IPS-18a (cell line): ENCODE measurements around the gene VAMP1.
"Not testable (repeated sequence)": the region's sequence is repeated elsewhere in the genome, so short reads cannot be mapped to it uniquely, and the experiment has no call there.

Experiments
- H3K27ac ChIP-seq: one replicate; pipeline ENCODE4 v1.5.1; 2013; ENCODE audit warnings: low read length
- H3K27me3 ChIP-seq: one replicate; pipeline ENCODE4 v1.6.1; 2013; ENCODE audit warnings: mild to moderate bottlenecking, low read length; ENCODE audit not compliant: control insufficient read depth, insufficient read depth
- H3K36me3 ChIP-seq: one replicate; pipeline ENCODE4 v1.6.1; 2013; ENCODE audit warnings: low read depth, low read length; ENCODE audit not compliant: control insufficient read depth
- H3K4me1 ChIP-seq: one replicate; pipeline ENCODE4 v1.6.1; 2013; ENCODE audit warnings: low read depth, low read length; ENCODE audit not compliant: control insufficient read depth
- H3K4me3 ChIP-seq: one replicate; pipeline ENCODE4 v1.5.1; 2013; ENCODE audit warnings: low read length
- H3K9ac ChIP-seq: one replicate; pipeline ENCODE4 v1.6.1; 2013; ENCODE audit warnings: mild to moderate bottlenecking, low read length, moderate library complexity
- H3K9me3 ChIP-seq: one replicate; pipeline ENCODE4 v1.6.1; 2013; ENCODE audit warnings: low read depth, low read length; ENCODE audit not compliant: control insufficient read depth

VAMP1 gene

DNA sequence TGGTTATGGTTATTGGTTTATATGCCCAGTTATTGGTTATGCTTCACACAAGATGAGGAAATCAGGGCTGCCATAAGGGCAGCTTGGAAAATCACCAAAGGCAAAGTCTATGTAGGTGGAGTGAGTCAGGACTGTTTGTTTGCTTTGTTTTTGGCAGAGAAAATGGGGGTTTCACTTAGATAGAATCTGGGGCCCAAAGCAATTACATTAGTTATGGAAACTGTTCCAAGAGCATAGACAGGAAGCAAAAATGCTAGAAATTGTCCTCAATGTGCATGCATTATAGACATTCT lies 2.2 kb downstream of the VAMP1 start:
- Histone ChIP-seq H3K4me1 (peaks cover 8% of the 10 kb centered on the region), H3K27ac (no peak overlapping the region), H3K9me3 (no peaks in the 10 kb centered on the region), H3K36me3 (peaks cover 14% of the 10 kb centered on the region), H3K27me3 (no peaks in the 10 kb centered on the region), H3K9ac (no peak overlapping the region), H3K4me3 (no peak overlapping the region)

GRCh38 chr12:6467571-6468282 lies 2.8 kb downstream of the VAMP1 start:
- not testable (repeated sequence) for H3K4me3 ChIP-seq, H3K27me3 ChIP-seq, H3K4me1 ChIP-seq, H3K9ac ChIP-seq, H3K27ac ChIP-seq, H3K9me3 ChIP-seq
- peaks cover 14% of the 10 kb centered on the region for H3K36me3 ChIP-seq

GRCh38 chr12:6466751-6467150 lies 3.7 kb downstream of the VAMP1 start:
- not testable (repeated sequence) for H3K27ac ChIP-seq, H3K9me3 ChIP-seq, H3K9ac ChIP-seq, H3K4me1 ChIP-seq, H3K4me3 ChIP-seq, H3K27me3 ChIP-seq
- H3K36me3 ChIP-seq, result peaks cover 20% of the 10 kb centered on the region

DNA sequence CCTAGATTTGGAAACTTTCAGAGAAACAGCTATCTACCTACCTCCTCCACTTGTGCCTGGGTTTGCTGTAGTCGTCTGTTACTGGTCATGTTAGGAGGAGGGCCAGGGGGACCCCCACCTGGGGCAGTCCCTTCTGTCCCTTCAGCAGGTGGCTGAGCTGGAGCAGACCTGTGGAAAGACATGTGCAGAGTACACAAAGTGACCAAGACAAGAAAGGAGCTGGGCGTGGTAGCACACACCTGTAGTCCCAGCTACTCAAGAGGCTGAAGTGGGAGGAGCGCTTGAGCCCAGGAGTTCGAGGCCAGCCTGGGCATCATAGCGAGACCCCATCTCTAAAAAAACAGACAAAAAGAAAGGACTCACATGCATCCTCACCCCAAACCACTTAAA lies 4.3 kb downstream of the VAMP1 start:
- Histone ChIP-seq H3K4me1 (peaks cover 6% of the 10 kb centered on the region), H3K27me3 (no peaks in the 10 kb centered on the region), H3K27ac (no peak overlapping the region), H3K9ac (no peak overlapping the region), H3K9me3 (no peaks in the 10 kb centered on the region), H3K36me3 (peaks cover 26% of the 10 kb centered on the region), H3K4me3 (no peak overlapping the region)

- Histone ChIP-seq H3K4me3 (no peak overlapping the region), H3K4me1 (peaks cover 5% of the 10 kb centered on the region), H3K9ac (no peak overlapping the region), H3K36me3 (peaks cover 31% of the 10 kb centered on the region), H3K27ac (no peak overlapping the region), H3K27me3 (no peaks in the 10 kb centered on the region), H3K9me3 (no peaks in the 10 kb centered on the region)
Observed at GRCh38 chr12:6465467-6466183, 4.9 kb downstream of the VAMP1 start.

DNA sequence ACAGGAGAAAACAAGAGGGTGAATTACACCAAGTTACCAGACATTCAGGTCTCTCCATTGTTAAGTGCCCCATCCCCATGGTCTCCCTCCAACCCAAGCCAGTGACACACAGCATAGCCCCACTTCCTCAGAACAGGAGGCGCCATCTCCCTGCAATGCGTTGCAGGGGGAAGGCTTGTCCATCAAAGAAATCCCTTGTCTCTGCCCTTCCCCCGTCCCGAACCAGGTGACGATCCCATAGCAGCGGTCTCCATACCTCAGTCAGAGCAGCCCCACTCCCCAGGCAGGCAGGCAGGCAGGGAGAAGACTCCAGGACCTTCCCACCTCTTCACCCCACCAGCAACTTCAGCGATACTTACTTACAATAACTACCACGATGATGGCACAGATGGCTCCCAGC lies 5.9 kb downstream of the VAMP1 start:
- Histone ChIP-seq H3K4me3 (no peak overlapping the region), H3K9ac (no peak overlapping the region), H3K36me3 (peaks cover 32% of the 10 kb centered on the region), H3K27me3 (no peaks in the 10 kb centered on the region), H3K9me3 (no peaks in the 10 kb centered on the region), H3K27ac (no peak overlapping the region), H3K4me1 (peaks cover under 1% of the 10 kb centered on the region)

DNA sequence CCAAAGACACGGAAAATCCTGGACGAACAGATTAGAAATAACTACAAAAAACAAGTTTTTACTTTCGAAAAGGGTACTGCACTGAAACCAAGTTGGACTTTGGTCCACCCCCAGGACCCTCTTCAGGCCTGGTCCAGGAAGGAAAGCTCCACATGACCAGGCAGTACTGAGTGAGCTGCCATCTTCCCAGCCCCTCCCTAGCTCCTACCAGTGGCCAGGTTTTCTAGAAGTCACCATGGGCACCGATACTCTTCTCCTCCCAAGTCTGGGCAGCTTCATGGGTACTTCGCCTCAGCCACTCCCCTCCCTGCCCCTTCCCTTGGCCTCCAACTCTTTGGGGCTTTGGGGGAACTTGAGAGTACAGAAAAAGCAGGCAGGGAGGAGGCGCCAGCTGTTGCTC lies 6.6 kb downstream of the VAMP1 start:
- Histone ChIP-seq H3K27ac (no peak overlapping the region), H3K27me3 (no peaks in the 10 kb centered on the region), H3K4me1 (no peaks in the 10 kb centered on the region), H3K36me3 (peaks cover 32% of the 10 kb centered on the region), H3K4me3 (no peak overlapping the region), H3K9me3 (no peaks in the 10 kb centered on the region), H3K9ac (no peak overlapping the region)

- H3K9ac ChIP-seq, result no peak overlapping the region
- H3K4me3 ChIP-seq, result no peak overlapping the region
- no peaks in the 10 kb centered on the region for H3K9me3 ChIP-seq
- peaks cover 32% of the 10 kb centered on the region for H3K36me3 ChIP-seq
- H3K4me1 ChIP-seq, result no peaks in the 10 kb centered on the region
- H3K27ac ChIP-seq, result no peak overlapping the region
- no peaks in the 10 kb centered on the region for H3K27me3 ChIP-seq
Observed at GRCh38 chr12:6463216-6463615, 7.3 kb downstream of the VAMP1 start.

GRCh38 chr12:6462234-6462995 lies 8.1 kb downstream of the VAMP1 start:
- Histone ChIP-seq H3K27me3 (no peaks in the 10 kb centered on the region), H3K9me3 (no peaks in the 10 kb centered on the region), H3K27ac (no peak overlapping the region), H3K9ac (no peak overlapping the region), H3K4me3 (no peak overlapping the region), H3K4me1 (no peaks in the 10 kb centered on the region), H3K36me3 (peaks cover 32% of the 10 kb centered on the region)

DNA sequence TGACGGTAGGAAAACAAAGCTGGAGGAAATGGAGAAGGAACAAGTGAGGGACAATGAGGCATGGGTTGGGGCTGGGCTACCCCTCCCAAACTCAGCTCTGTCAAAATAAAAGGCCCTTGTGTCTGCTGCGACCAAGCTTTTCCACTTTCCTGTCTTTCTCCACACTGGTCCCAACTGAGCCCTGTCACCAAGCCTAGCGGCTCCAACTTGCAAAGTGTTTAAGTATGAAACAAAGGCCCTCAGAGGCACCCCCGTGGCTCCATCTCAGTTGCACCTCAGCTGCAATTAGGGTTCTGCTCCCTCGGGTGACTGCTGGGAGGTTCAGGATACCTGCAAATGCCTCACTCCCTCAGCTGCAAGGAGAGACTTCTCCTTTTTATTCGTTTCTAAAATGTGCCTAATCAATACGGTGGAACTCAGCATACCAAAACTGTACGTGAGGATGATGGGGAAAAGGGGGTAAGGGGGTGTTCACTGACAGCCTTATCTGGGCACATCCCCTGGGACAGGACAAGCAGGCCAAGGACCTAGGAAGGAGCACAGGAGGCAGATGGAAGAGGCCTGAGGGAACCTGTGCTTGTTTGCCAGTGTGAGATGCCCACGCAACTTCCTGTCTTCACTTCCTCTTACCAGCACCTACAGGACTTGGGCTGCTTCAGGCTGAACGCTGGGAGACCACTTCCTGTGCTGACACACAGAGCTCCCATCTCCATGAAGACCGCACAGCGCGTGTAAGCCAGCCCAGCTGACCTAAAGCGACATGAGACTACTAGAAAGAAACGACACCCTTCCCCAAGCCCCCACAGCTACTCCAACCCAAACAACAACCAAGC lies 8.9 kb downstream of the VAMP1 start:
- no peak overlapping the region for H3K9ac ChIP-seq
- H3K4me3 ChIP-seq, result no peak overlapping the region
- peaks cover 32% of the 10 kb centered on the region for H3K36me3 ChIP-seq
- H3K27ac ChIP-seq, result no peak overlapping the region
- H3K4me1 ChIP-seq, result no peaks in the 10 kb centered on the region
- H3K27me3 ChIP-seq, result no peaks in the 10 kb centered on the region
- H3K9me3 ChIP-seq, result no peaks in the 10 kb centered on the region

GRCh38 chr12:6460751-6461371 lies 9.6 kb downstream of the VAMP1 start:
- H3K4me3 ChIP-seq, result no peak overlapping the region
- peaks cover 32% of the 10 kb centered on the region for H3K36me3 ChIP-seq

More at GRCh38 chr12:6460751-6461371, 9.6 kb downstream of the VAMP1 start:
- Histone ChIP-seq H3K4me1 (no peaks in the 10 kb centered on the region), H3K9me3 (no peaks in the 10 kb centered on the region), H3K27me3 (no peaks in the 10 kb centered on the region), H3K27ac (no peak overlapping the region), H3K9ac (no peak overlapping the region)
